Measurements from ENCODE around the gene CD180.

The CD180 gene

GRCh38 chr5:67209141-67209771, 12.7 kb upstream of the CD180 start:
- peak; percentile 54 to 87 for DNase-seq

DNA sequence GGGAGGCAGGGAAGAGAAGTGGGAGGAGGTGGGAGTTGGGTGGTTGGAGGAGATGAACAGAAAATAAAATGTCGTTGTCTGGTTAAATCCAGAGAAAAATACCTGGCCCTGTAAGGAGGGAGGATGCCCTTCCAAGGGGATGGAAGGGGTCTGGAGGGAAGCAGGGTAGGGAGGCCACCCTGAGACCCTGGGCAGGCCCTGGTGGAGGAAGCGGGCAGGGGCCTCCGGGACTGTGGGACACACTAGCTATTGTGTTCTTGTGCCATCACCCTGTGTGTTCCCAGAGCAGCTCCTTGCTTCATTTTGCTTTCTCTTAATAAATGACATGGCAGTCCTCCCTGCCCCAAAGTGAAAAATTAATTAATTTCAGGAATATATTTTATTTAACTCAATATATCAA, 11.8 kb upstream of the CD180 start:
- no peak for DNase-seq

- peak; percentile 94 to 98 for DNase-seq
These were observed 10.3 kb upstream of the CD180 start for GRCh38 chr5:67206929-67207328.

DNA sequence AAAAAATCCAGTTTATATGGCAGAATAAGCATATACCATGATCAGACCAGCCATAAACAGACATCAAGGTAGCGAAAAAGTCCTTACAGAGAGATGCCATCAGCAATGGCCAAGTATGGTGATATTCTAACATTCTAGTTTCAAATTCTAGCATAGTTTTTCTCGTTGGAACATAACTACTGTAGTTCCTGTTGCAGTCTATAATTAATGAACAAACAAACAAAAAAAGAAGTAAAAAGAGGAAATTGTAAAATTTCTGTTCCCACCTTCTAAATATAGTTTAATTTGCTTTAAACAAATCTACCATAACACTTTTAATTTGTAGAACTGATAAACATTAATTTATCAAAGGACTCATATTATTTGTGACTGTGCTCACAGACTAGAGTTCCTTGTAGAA, 9.9 kb upstream of the CD180 start:
- DNase-seq, result no peak

DNA sequence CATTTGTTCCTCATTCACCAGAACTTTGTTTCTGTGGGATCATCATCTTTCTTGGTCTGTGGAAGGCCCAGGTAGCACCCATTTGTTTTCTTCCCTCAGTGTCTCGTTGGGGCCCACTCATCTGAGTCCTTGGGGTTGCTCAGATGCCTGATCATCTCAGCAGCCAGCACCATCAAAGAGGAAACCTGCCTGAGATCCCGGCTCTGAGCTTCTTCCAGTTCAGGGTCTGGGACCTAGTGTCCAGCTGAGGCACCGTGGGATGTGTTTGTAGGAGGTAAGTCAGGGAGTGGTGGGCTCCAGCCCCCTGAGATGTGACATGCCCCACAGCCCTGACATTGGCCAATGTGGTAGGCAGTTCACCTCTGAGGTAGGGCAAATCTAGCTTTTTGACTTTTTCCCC, 9.4 kb upstream of the CD180 start:
- no peak for DNase-seq

DNA sequence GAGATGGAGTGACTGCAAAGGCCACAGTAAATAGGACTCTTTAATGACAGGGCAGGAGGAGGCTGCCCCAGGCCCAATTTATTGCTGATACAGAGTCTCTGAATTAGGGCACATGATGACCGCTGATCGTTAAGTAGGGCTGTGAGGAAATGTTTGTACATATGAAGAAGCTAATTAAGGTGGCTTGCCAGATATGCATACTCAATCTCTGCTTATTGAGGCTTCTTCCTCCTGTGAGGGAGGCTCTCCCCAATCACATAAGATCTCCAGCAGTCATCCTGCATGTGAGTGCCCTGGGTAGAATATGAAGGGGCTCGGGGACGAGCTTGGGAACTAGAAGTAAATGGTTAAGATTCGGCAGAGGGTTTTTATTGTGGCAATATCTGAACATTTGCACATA, 8.2 kb upstream of the CD180 start:
- no peak for DNase-seq

DNA sequence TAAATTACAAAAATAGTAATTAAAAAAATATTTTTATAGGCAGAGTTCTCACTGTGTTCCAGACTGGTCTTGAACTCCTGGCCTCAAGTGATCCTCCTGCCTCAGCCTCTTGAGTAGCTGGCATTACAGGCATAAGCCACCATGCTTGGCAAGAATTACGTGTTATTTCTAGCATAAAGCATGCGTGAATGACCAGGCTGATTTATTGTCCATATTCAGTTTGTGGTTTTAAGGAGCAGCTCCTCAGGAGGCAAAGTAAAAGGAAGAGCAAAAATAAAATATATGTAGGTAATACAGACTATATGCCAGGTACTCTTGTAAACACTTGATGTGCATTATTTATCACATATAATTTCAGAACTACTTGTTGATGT, 7.1 kb upstream of the CD180 start:
- DNase-seq, result no peak

- no peak for DNase-seq
These were observed 6.2 kb upstream of the CD180 start for GRCh38 chr5:67202828-67203227.

- DNase-seq, result no peak
These were observed 5.4 kb upstream of the CD180 start for GRCh38 chr5:67201897-67202549.

- no peak for DNase-seq
These were observed 4.4 kb upstream of the CD180 start for GRCh38 chr5:67200809-67201562.

DNA sequence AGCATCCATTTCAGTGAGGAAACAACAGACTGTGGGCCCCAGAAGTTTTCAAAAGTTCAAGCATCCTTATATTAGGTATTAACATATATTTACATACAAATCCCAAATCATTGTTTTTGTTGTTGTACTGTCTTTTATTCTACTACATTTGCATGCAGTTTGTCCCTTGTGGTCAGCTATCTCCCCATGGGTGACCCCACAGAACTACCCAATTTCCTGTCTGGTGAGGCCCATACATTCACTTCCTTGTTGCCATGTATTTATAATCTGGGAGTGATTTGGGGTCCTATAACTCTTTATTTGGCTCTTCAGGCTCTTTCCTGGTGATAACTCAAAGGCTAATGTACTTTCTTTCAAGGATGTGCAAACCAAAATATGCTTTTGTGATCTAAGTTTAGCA, 3.3 kb upstream of the CD180 start:
- no peak for DNase-seq

- DNase-seq, result no peak
These were observed 2.3 kb upstream of the CD180 start for GRCh38 chr5:67198917-67199316.

- no peak for DNase-seq
These were observed 937 bp upstream of the CD180 start for GRCh38 chr5:67197536-67197935.

GRCh38 chr5:67195406-67196275, 958 bp downstream of the CD180 start:
- no peak for DNase-seq

DNA sequence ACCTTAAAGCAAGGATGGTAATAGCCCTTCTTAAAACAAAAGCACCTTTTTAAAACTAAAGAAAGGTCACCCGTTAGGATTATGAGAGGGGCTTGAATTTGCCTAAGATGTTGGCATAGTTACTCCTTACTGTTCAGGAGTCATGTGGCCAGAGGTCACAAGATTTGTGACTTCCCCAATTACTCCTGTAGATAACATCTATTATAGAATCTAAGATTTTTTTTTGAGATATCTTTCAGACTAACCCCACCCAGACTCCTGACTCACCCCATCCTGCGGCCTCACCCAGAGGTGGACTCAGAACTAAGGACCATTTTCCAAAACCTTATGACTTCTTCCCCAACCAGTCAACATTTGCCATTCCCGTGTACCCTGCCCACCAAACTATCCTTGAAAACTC, 2.4 kb downstream of the CD180 start:
- DNase-seq, result no peak

DNA sequence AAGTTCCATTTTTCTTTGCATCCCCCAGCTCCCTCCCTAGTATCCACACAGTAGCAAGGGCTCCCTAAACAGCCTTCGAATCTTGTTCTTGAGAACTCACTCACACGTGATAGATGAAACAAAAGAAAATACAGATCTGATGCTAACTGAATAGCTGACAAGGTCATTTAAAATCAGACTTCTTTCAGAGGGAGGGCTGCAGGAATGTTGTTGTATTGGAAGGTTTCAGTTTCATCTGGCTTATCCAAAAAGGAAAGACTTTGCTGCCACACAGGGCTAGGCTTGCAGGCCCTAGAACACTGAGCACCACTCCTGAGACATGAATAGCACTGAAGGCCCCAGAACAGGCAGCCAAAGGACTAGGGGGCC, 3.2 kb downstream of the CD180 start:
- no peak for DNase-seq

DNA sequence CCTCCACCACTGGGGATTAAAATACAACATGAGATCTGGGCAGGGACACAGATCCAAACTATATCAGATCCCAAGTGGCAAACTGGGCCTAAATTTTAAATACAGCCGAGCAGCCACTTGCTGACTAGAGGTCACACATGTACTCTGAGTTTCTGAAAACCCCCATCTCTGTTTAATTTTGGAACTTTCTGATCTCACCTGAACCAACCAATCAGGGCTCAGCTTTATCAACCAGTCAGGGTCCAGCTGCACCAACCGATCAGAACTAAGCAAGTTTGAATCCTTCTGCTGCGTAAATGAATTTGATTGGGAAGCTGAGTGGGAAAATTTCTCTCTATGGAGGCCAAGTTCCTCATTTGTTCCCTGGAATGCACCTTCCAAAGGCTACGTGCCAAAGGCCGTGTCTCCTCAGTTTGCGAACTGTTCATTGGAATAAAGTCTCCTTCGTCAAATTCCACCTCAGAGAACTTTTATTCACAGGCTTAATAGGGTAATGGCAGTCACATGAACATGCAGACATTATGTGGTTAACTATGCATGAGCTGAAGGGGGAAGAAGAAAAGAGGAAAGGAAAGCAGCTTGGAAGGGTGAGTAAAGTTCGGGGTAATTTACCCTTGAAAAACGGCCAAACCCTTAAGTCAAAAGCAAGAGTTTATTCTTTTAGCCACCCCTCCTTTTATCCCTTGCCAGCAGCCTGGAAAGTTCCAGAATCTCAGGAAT, 3.7 kb downstream of the CD180 start:
- no peak for DNase-seq

DNA sequence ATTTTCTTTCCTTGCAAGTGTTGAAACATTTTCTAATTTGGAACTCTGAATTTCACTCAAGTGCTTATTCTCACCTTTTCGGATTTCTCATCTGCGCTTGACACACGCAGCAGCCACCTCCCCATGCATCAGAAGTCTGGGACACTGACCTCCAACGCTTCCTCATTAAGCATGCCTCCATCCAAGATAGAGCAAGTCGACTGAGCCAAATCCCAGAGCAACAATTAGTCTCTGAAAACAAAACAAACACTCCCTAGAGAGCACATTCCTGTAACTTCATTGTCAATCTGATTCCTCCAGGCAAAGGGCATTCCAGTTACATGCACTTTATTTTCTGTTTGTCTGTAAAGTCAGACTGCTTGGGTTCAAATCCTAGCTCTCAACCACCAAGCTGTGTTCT, 5.7 kb downstream of the CD180 start:
- DNase-seq, result no peak

DNA sequence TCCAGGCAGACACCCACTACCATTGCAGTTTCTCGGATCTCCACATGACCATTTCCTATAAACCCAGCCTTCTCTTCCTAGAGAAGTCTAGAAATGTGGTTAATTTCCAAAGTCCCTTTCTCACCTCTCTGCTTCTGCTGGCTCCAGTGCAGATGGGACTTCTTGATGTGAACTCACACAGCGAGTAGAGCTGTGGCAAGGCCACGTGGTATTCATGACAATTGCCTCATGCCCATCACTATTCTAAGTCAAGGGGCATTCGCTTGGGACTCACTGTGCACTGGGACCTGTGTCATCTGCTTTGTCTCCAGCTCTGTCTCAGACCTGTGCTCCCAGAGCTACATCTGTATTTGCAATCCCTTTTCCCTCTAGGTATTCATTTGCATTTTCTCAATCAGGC, 6.2 kb downstream of the CD180 start:
- DNase-seq, result no peak

- no peak for DNase-seq
These were observed 6.7 kb downstream of the CD180 start for GRCh38 chr5:67189931-67190330.

DNA sequence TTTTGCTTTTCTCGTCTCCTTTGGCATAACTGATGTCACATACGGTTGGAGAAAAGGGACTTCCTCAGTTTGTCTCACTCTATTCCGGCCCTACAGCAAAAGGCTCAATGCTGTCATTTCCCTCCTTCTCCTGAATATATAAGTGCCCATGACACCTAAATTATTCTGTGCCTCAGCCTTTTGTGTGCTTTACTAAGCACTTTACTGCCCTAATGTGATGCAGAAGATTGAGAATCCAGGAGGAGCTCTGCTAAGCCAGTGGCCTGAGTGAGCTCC, 7.6 kb downstream of the CD180 start:
- DNase-seq, result no peak

- DNase-seq, result no peak
These were observed 8.1 kb downstream of the CD180 start for GRCh38 chr5:67188274-67189078.

Measured in SW 1271 (cell line).